ENCODE measurements around the gene BNIP3. TPM values are rescaled to one million over a fixed set of nuclear protein-coding genes. Genes with fewer than 3 reads are reported as not detected.

The BNIP3 gene
- total RNA-seq, 3 donors from 2014 or later: 2.5 to 25.8 (median 5.6) TPM

Other genes starting within 250 kb of the BNIP3 start
- 10 to 100 TPM; 27.8 to 34.4 (median 33.9) TPM for gene PPP2R2D, start 80.9 kb downstream of the BNIP3 start, total RNA-seq
- 1 to 10 TPM in 1 of 3 donors, under 1 TPM in 2; 0.20 to 1.4 (median 0.24) TPM for gene JAKMIP3, start 84.0 kb upstream of the BNIP3 start, total RNA-seq
- gene DPYSL4, start 205.0 kb upstream of the BNIP3 start, total RNA-seq: 1 to 10 TPM in 1 of 3 donors, under 1 TPM in 2; 0.46 to 1.3 (median 0.55) TPM